Spinal cord (tissue), 10 donors: ENCODE results near the gene PRSS35. TPM values are rescaled to one million over a fixed set of nuclear protein-coding genes. Genes with fewer than 3 reads are reported as not detected.
A peak's percentile ranks its signal among the peaks of the same experiment; 100 is the strongest.

Source experiments
- DNase-seq, 6 donors: peaks; one replicate each; pipeline versions ENCODE4 v3.0.0 to v3.0.0-alpha.2; 2013 to 2015; ENCODE audit warnings: low spot score in 6 of 6, low read depth in 4 of 6
- H3K27ac ChIP-seq: one replicate; pipeline ENCODE4 v1.5.1; 2013; ENCODE audit warnings: low read depth, low read length, control low read depth
- H3K27me3 ChIP-seq: one replicate; pipeline ENCODE4 v1.6.1; 2013; ENCODE audit warnings: low read length; ENCODE audit not compliant: control insufficient read depth, insufficient read depth
- H3K36me3 ChIP-seq: one replicate; pipeline ENCODE4 v1.6.1; 2013; ENCODE audit warnings: low read length; ENCODE audit not compliant: control insufficient read depth, insufficient read depth
- H3K4me1 ChIP-seq: one replicate; pipeline ENCODE4 v1.6.1; 2013; ENCODE audit warnings: low read length; ENCODE audit not compliant: control insufficient read depth, insufficient read depth
- H3K4me3 ChIP-seq: one replicate; pipeline ENCODE4 v1.5.1; 2013; ENCODE audit warnings: low read depth, low read length, control low read depth
- H3K9me3 ChIP-seq: one replicate; pipeline ENCODE4 v1.6.1; 2013; ENCODE audit warnings: low read length; ENCODE audit not compliant: control insufficient read depth, insufficient read depth
- WGBS: methylation state at CpG from one replicate; pipeline ENCODE4 v1.1.5; 2013; ENCODE audit warnings: missing lambda C conversion rate; ENCODE audit not compliant: insufficient coverage; 5-methylcytosine and 5-hydroxymethylcytosine counted together
- polyA plus RNA-seq, 2 donors: library from polyadenylated mRNA; unstranded; fragments of 120-200 nt; gene quantifications; one replicate each; pipeline ENCODE4 v1.2.1, GENCODE V29; 2013; ENCODE audit not compliant: insufficient read length in 2 of 2
- total RNA-seq, 2 donors: library from RNA; depleted of rRNA in 1 of 2; stranded (reverse); fragments of 120-200 nt in 1 of 2; fragments of >200 nt in 1 of 2; gene quantifications; one replicate each; pipeline versions ENCODE4 v1.2.3 to v1.2.4, GENCODE V29; 2013 to 2014
- donor health status: healthy.

The PRSS35 gene
- total and polyA plus RNA-seq, 4 donors, result 20.6 to 79.0 (median 33.7) TPM

DNA sequence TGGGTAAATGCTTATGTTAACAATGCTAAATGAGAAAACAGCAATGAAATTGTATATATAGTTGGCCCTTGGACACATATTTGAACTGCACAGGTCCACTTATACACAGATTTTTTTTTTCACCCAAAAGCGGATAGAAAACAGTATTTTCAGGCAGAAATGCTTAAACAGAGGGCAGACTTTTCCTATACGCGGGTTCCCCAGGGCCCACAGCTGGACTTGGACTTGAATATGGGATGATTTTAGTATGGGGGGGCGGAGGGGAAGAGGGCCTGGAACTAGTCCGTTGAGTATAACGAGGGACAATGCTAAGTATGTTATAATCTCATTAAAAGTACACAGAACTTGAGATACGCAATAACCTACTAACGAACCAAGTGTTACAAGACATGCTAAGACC, 1.1 kb upstream of the PRSS35 start:
- DNase-seq, result no peak
- no CpG with 5 or more reads among the region's 8 CpGs for WGBS
- Histone ChIP-seq H3K4me1 (peaks cover 9% of the 10 kb centered on the region), H3K36me3 (no peaks in the 10 kb centered on the region), H3K27me3 (peaks cover 7% of the 10 kb centered on the region), H3K9me3 (no peaks in the 10 kb centered on the region), H3K27ac (no peak overlapping the region), H3K4me3 (no peak overlapping the region)

DNA sequence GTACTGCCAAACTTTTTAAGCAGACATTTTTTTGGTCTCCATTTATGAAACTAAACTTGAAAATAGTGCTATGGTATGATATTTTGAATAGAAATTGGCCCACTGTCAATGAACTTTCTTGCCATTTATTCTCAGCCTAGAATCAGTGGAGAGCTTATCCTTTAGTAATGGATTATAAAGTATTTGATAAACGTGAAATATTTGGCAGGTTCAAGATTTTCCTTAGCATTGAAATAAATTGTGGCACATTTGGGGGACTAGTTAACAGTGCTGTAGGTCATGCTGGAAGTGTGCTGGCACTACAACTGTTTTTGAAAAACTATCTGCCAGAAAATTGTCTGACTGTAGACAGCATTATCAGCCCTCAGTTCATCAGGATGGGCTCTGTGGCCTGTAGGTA, 2.1 kb downstream of the PRSS35 start:
- no peak for DNase-seq
- H3K9me3 ChIP-seq, result no peaks in the 10 kb centered on the region
- H3K27me3 ChIP-seq, result peaks cover 7% of the 10 kb centered on the region
- H3K36me3 ChIP-seq, result no peaks in the 10 kb centered on the region
- no peak overlapping the region for H3K4me3 ChIP-seq
- peaks cover 9% of the 10 kb centered on the region for H3K4me1 ChIP-seq
- WGBS, result no CpG with 5 or more reads among the region's 1 CpG
- H3K27ac ChIP-seq, result no peak overlapping the region

DNA sequence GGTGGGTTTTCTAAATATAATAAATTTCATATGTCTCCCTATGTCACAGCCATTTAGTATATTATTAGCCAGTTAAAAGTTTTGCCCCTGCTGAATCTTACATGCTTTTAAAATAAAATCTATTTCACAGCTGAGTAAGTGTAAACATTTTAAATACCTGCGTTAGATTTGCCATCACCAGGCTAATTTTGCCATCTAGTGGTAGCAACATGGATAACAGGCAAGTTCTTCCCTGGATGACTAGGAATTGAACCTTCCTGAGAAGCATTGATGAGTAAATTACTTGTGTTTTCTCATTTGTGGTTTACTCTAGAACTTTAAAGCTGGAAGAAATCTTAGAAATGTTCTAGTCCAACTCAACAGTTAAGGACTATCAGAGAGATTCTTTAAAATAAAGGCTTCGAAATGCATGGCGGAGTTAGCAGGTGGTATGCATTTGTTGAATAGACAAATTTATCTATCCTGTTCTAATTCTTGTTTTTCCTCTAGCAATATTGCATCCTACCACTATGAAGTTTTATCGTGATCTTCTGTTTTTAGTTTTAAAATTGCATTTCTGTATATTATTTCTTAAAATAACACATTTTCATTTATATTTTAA, 2.6 kb downstream of the PRSS35 start:
- Histone ChIP-seq H3K9me3 (no peaks in the 10 kb centered on the region), H3K27ac (no peak overlapping the region), H3K36me3 (no peaks in the 10 kb centered on the region), H3K4me1 (peaks cover 9% of the 10 kb centered on the region), H3K27me3 (peaks cover 7% of the 10 kb centered on the region), H3K4me3 (no peak overlapping the region)
- peak; percentile 59 to 92 (median 62) for DNase-seq
- no CpG with 5 or more reads among the region's 4 CpGs for WGBS

DNA sequence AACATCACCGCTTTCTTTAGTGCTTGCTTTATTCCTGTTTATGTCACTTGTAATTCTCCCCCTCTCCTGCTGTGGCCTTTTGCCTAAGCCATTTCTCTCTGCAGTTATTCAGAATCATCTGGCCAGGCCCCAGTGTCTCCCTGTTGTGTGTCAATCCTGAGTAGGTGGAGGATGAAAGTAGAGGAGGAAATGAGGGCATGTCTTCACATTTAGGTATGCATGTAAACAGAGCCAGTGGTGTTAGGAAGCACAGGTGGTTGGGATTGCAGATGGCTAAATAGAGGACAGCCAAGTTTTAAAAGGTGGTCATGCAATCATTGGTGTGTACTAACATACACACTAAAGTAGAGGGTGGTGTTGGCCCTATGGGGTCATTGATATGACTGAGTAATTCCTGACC, 5.2 kb downstream of the PRSS35 start:
- H3K4me1 ChIP-seq, result peaks cover under 1% of the 10 kb centered on the region
- 86% methylated on average over 1 of the region's 1 CpG for WGBS
- no peak for DNase-seq
- no peak overlapping the region for H3K4me3 ChIP-seq
- H3K9me3 ChIP-seq, result no peaks in the 10 kb centered on the region
- peaks cover under 1% of the 10 kb centered on the region for H3K27me3 ChIP-seq
- H3K36me3 ChIP-seq, result no peaks in the 10 kb centered on the region
- H3K27ac ChIP-seq, result no peak overlapping the region

DNA sequence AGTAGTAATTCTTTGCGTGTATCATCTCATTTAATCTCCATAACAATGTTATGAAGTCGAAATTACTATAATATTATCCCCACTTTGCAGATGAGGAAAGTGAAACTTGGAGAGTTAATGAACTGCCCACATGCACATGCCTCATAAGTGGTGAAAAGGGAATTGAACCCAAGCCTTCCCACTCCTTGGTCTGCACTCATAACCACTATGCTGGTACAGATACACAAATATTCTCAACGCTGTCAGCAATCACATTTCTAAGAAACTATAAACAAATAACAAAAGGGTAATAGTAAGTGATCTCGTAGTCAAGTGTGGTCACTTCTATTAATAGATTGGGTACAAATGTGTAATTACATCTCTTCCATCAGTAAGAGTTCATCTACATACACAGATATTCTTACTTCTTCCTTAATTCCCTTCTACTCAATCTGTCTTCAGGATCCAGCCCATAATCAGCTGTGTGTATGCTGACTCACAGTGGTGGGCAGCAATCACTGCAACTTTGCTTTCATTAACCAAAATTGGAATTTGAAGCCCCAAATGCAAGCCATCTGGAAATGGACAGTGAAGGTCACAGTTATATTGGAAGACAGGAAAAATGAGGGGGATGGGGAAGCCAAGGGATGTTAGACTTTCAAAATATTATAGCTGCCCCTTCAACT, 6.6 kb downstream of the PRSS35 start:
- DNase-seq, result peak in 1 of 6 donors; percentile 27
- WGBS, result no CpG with 5 or more reads among the region's 4 CpGs
- no peaks in the 10 kb centered on the region for H3K4me1 ChIP-seq
- no peak overlapping the region for H3K4me3 ChIP-seq
- H3K27ac ChIP-seq, result no peak overlapping the region
- H3K36me3 ChIP-seq, result no peaks in the 10 kb centered on the region
- H3K9me3 ChIP-seq, result no peaks in the 10 kb centered on the region
- H3K27me3 ChIP-seq, result no peaks in the 10 kb centered on the region

DNA sequence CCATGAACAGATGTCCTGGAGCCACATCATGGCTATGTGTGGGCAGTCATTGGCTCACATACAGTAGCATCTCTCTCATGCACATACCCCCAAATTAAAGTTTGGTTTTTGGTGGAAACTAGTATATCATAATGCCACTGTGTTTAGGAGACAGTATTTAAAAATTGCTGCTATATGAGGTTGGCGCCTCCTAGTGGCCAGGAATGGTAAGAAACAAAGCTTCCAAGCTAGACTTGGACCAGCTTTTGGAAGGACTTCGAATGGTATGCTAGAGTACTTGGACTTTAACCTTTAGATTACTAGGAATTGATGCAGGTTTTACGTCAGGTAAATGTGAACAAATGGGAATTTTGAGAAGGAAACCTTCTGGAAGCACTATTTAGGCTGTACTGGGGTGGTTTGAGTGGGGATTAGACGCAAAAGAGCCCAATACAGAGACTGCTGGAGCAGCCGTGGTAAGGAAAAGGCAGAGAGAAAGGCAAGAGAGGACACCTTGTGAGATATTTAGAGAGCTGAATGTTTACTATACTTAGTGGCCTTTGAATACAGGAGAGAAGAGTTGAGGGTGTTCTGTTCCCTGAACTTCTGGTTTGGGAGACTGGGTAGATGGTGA, 23.8 kb downstream of the PRSS35 start:
- DNase-seq, result no peak

DNA sequence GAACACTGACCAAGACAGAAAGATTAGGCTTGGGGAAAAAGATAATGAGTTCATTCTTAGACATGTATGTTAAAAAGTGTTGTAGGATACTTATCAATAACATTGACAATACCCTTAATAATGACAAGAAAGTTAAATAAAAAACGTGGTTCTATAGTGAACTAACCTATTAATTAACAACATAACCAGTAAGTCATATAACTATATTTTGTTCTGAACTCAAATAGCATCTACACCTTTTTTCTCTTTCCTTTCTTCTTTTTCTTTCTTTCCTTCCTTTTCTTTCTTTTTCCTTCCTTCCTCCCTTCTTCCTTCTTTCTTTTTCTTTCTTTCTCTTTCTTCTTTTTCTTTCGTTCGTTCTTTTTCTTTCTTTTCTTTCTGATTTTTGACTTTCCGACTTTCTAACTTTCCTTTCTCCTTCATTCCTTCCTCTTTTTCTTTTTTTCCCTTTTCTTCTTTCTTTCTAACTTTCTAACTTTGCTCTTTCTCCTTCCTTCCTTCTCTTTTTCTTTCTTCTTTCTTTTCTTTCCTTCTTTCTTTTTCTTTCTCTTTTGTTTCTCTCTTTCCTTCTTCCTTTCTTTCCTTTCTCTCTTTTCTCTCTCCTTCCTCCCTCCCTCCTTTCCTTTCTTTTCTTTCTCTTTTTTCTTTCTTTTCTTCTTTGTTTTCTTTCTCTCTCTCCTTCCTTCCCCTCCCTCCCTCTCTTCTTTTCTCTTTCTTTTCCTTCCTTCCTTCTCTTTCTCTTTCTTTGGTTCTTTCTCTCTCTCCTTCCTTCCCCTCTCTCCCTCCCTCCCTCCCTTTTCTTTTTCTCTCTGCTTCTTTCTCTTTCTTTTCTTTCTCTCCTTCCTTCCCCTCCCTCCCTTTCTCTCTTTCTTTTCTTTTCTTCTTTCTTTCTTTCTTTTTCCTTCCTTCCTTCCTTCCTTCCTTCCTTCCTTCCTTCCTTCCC, 24.6 kb downstream of the PRSS35 start:
- Histone ChIP-seq H3K9me3 (no peaks in the 10 kb centered on the region), H3K4me3 (no peak overlapping the region), H3K4me1 (no peaks in the 10 kb centered on the region), H3K27ac (no peak overlapping the region), H3K36me3 (no peaks in the 10 kb centered on the region), H3K27me3 (no peaks in the 10 kb centered on the region)
- 97% methylated on average over 3 of the region's 4 CpGs for WGBS
- no peak for DNase-seq

More for the DNA sequence above, 23.8 kb downstream of the PRSS35 start:
- H3K4me1 ChIP-seq, result no peaks in the 10 kb centered on the region
- no peaks in the 10 kb centered on the region for H3K9me3 ChIP-seq
- H3K4me3 ChIP-seq, result no peak overlapping the region
- H3K27ac ChIP-seq, result no peak overlapping the region
- no peaks in the 10 kb centered on the region for H3K36me3 ChIP-seq
- H3K27me3 ChIP-seq, result no peaks in the 10 kb centered on the region
- 45% methylated on average over 5 of the region's 5 CpGs for WGBS

DNA sequence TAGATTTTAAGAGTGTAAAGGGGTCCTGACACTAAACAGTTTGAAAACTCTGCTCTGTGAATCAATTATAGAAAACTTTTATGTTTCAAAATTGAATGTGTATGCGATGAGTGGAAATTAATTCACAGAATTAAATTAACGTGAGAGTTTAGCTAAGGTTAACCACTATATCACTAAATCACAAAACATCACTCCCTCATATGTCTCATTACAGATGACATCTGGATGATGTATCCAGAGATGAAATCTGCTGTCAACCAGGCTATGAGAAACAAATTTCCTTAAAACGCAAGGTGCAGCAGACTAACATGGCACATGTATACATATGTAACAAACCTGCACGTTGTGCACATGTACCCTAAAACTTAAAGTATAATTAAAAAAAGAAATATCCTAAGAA, 27.3 kb downstream of the PRSS35 start:
- no peak for DNase-seq
- H3K4me3 ChIP-seq, result no peak overlapping the region
- no peaks in the 10 kb centered on the region for H3K9me3 ChIP-seq
- no peak overlapping the region for H3K27ac ChIP-seq
- no peaks in the 10 kb centered on the region for H3K4me1 ChIP-seq
- no CpG with 5 or more reads among the region's 4 CpGs for WGBS
- no peaks in the 10 kb centered on the region for H3K36me3 ChIP-seq
- no peaks in the 10 kb centered on the region for H3K27me3 ChIP-seq

DNA sequence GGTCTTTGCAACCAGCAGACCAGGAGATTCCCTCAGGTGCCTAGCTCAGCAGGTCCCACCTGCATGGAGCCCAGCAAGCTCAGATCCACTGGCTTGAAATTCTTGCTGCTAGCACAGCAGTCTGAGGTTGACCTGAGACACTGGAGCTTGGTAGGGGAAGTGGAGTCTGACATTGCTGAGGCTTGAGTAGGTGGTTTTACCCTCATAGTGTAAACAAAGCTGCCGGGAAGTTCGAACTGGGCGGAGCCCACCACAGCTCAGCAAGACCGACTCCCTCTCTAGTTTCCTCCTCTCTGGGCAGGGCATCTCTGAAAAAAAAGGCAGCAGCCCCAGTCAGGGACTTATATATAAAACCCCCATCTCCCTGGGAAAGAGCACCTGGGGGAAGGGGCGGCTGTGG, 34.3 kb downstream of the PRSS35 start:
- Histone ChIP-seq H3K36me3 (no peaks in the 10 kb centered on the region), H3K27me3 (no peaks in the 10 kb centered on the region), H3K4me1 (no peaks in the 10 kb centered on the region), H3K9me3 (no peaks in the 10 kb centered on the region), H3K27ac (no peak overlapping the region), H3K4me3 (no peak overlapping the region)
- whole genome bisulfite sequencing, result 89% methylated on average over 3 of the region's 5 CpGs
- DNase-seq, result no peak
